Measurements from ENCODE around the gene MEX3A. TPM values are rescaled to one million over a fixed set of nuclear protein-coding genes. Genes with fewer than 3 reads are reported as not detected.

Gene MEX3A
- polyA plus RNA-seq, 2 of the 4 experiments (the other 2 are of a cell fraction) = 1.8 to 4.9 TPM

GRCh38 chr1:156122519-156123355, 40.5 kb upstream of the MEX3A start (continued):
- TF ChIP-seq TP53 (CRISPR knock-in tag; IDR thresholded peaks at IDR 0.05) = 0 out of 2 replicates have a peak, but pooled peaks have one; percentile 62
- TF ChIP-seq NPAS2 (CRISPR knock-in tag; IDR thresholded peaks at IDR 0.05; ENCODE audit: borderline replicate concordance) = no peak
- TF ChIP-seq POLR2A (IDR thresholded peaks at IDR 0.05; ENCODE audit: low read length) = no peak
- TF ChIP-seq RNF2 (IDR thresholded peaks at IDR 0.05; ENCODE audit: borderline replicate concordance, low read depth) = no peak
- no peak for TF ChIP-seq ELK1 (IDR thresholded peaks at IDR 0.05; ENCODE audit: low read depth, low read length)
- no peak; the same call in 1 of the 2 replicates for TF ChIP-seq ATOH8 (CRISPR knock-in tag; IDR thresholded peaks at IDR 0.05; ENCODE audit: low read depth)
- TF ChIP-seq KDM5A (IDR thresholded peaks at IDR 0.05) = no peak
- no peak for TF ChIP-seq MYC (IDR thresholded peaks at IDR 0.05; ENCODE audit: borderline replicate concordance, low read length)
- TF ChIP-seq, protein P1, sequence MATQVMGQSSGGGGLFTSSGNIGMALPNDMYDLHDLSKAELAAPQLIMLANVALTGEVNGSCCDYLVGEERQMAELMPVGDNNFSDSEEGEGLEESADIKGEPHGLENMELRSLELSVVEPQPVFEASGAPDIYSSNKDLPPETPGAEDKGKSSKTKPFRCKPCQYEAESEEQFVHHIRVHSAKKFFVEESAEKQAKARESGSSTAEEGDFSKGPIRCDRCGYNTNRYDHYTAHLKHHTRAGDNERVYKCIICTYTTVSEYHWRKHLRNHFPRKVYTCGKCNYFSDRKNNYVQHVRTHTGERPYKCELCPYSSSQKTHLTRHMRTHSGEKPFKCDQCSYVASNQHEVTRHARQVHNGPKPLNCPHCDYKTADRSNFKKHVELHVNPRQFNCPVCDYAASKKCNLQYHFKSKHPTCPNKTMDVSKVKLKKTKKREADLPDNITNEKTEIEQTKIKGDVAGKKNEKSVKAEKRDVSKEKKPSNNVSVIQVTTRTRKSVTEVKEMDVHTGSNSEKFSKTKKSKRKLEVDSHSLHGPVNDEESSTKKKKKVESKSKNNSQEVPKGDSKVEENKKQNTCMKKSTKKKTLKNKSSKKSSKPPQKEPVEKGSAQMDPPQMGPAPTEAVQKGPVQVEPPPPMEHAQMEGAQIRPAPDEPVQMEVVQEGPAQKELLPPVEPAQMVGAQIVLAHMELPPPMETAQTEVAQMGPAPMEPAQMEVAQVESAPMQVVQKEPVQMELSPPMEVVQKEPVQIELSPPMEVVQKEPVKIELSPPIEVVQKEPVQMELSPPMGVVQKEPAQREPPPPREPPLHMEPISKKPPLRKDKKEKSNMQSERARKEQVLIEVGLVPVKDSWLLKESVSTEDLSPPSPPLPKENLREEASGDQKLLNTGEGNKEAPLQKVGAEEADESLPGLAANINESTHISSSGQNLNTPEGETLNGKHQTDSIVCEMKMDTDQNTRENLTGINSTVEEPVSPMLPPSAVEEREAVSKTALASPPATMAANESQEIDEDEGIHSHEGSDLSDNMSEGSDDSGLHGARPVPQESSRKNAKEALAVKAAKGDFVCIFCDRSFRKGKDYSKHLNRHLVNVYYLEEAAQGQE (IDR thresholded peaks at IDR 0.05) = no peak
- TF ChIP-seq ESRRA (IDR thresholded peaks at IDR 0.05; ENCODE audit: borderline replicate concordance, low read length) = peak; percentile 83
- TF ChIP-seq BCL3 (IDR thresholded peaks at IDR 0.05) = no peak
- TF ChIP-seq MAZ (IDR thresholded peaks at IDR 0.05; ENCODE audit: borderline replicate concordance, low read depth, low read length) = no peak
- TF ChIP-seq HDAC2 (IDR thresholded peaks at IDR 0.05) = no peak
- no peak for TF ChIP-seq ZFP36 (IDR thresholded peaks at IDR 0.05; ENCODE audit: borderline replicate concordance, partially characterized antibody)
- TF ChIP-seq EP300 (IDR thresholded peaks at IDR 0.05) = no peak
- no peak for TF ChIP-seq RFX5 (IDR thresholded peaks at IDR 0.05)
- TF ChIP-seq HOXB5 (CRISPR knock-in tag; IDR thresholded peaks at IDR 0.05) = 0 out of 2 replicates have a peak, but pooled peaks have one; percentile 60
- TF ChIP-seq, protein P2, sequence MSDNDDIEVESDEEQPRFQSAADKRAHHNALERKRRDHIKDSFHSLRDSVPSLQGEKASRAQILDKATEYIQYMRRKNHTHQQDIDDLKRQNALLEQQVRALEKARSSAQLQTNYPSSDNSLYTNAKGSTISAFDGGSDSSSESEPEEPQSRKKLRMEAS (IDR thresholded peaks at IDR 0.05) = peak; percentile 30; the same call in 1 of the 2 replicates
- no peak for TF ChIP-seq CHD4 (IDR thresholded peaks at IDR 0.05; ENCODE audit: borderline replicate concordance)
- peak; percentile 15 to 71; a peak in 3 of 5 replicates for TF ChIP-seq JUN (IDR thresholded peaks at IDR 0.05)
- no peak for TF ChIP-seq CEBPB (IDR thresholded peaks at IDR 0.05)

All from A549 (cell line).